HCT116 (cell line): ENCODE results near the gene UBAP2. TPM values are rescaled to one million over a fixed set of nuclear protein-coding genes. Genes with fewer than 3 reads are reported as not detected.

ENCODE experiments used
- ATAC-seq: fragments of 200-7000 bp; cut with Tn5 transposase; 2 replicates; pipeline ENCODE4 v1.9.1; 2020; ENCODE audit warnings: mild to moderate bottlenecking, moderate library complexity
- BruUV-seq: library from RNA; stranded (reverse); fragments of 400-500 nt; replicated peaks from 2 replicates; lab custom pipeline; 2021; lab: Mats Ljungman, UMichigan
- CTCF ChIA-PET: fragments of 300-600 bp; sonication (Branson Sonifier 250); formaldehyde crosslinking; loops from one replicate; lab custom pipeline; 2021; ENCODE audit warnings: antibody characterized with exemption; lab: Charles Lee
- POLR2A ChIA-PET: fragments of 300-600, 350-600 bp; sonication (Branson Sonifier 250); formaldehyde crosslinking; loops from one replicate; lab custom pipeline; 2021; ENCODE audit warnings: antibody characterized with exemption; lab: Charles Lee
- RAD21 ChIA-PET, 2 experiments: fragments of 300-600 bp; sonication (Branson Sonifier 250); formaldehyde crosslinking; loops; one replicate each; lab custom pipeline; 2023; ENCODE audit warnings: low total read pairs in 2 of 2; ENCODE audit not compliant: uncharacterized antibody in 2 of 2, unreplicated experiment in 2 of 2, low non-redundant PET in 1 of 2; lab: Charles Lee
- DNase-seq: peaks from one replicate; pipeline ENCODE4 v3.0.0-alpha.2; 2010; ENCODE audit warnings: low read depth, low spot score
- H2AFZ ChIP-seq: fragments of 200-600 bp; shearing (Covaris generic), sonication (generic); 2 replicates; pipeline ENCODE4 v1.6.1; 2017; ENCODE audit warnings: low read depth, mixed run types, mixed read lengths, antibody characterized with exemption, low read length; ENCODE audit not compliant: poor library complexity, severe bottlenecking
- H3K27ac ChIP-seq: 2 replicates; pipeline ENCODE4 v1.5.1; 2012; ENCODE audit warnings: low read depth, low read length
- H3K27me3 ChIP-seq: fragments of 200-600 bp; sonication (generic); 2 replicates; pipeline ENCODE4 v1.6.1; 2016; ENCODE audit warnings: mixed run types, low read length, mixed read lengths; ENCODE audit not compliant: insufficient read depth
- H3K36me3 ChIP-seq, 2 experiments: fragments of 200-500 bp in 1 of 2; fragments of 200-600 bp in 1 of 2; sonication (Bioruptor generic) in 1 of 2; sonication (generic) in 1 of 2; 2 replicates each; pipeline versions ENCODE4 v1.5.1 to v1.6.1; 2014 to 2016; ENCODE audit warnings: low read length in 2 of 2, inconsistent platforms in 1 of 2, mixed read lengths in 1 of 2, mixed run types in 1 of 2; ENCODE audit not compliant: insufficient read depth in 2 of 2, control insufficient read depth in 1 of 2
- H3K4me1 ChIP-seq, 2 experiments: fragments of 200-600 bp in 1 of 2; sonication (generic) in 1 of 2; 2 replicates each; pipeline versions ENCODE4 v1.5.1 to v1.6.1; 2012 to 2017; ENCODE audit warnings: low read length in 2 of 2, inconsistent platforms in 1 of 2, mild to moderate bottlenecking in 1 of 2, mixed read lengths in 1 of 2, mixed run types in 1 of 2, moderate library complexity in 1 of 2; ENCODE audit not compliant: insufficient read depth in 2 of 2, control insufficient read depth in 1 of 2
- H3K4me2 ChIP-seq: fragments of 200-600 bp; sonication (generic); 2 replicates; pipeline ENCODE4 v1.6.1; 2017; ENCODE audit warnings: mixed run types, low read length, mixed read lengths
- H3K4me3 ChIP-seq, 2 experiments: fragments of 200-600 bp in 1 of 2; sonication (generic) in 1 of 2; replicated peaks in 1 of 2; 2 replicates each; pipeline ENCODE4 v1.5.1; 2011 to 2016; ENCODE audit warnings: low read length in 2 of 2, control low read depth in 1 of 2, low read depth in 1 of 2, mild to moderate bottlenecking in 1 of 2, mixed read lengths in 1 of 2, mixed run types in 1 of 2
- H3K79me2 ChIP-seq: fragments of 200-600 bp; sonication (generic); 2 replicates; pipeline ENCODE4 v1.6.1; 2017; ENCODE audit warnings: mild to moderate bottlenecking, mixed run types, low read length, moderate library complexity, mixed read lengths; ENCODE audit not compliant: insufficient read depth
- H3K9ac ChIP-seq: fragments of 200-600 bp; sonication (generic); 2 replicates; pipeline ENCODE4 v1.6.1; 2016; ENCODE audit warnings: low read length, mixed read lengths
- H3K9me2 ChIP-seq: fragments of 200-600 bp; sonication (generic), shearing (Covaris generic); 2 replicates; pipeline ENCODE4 v1.6.1; 2017; ENCODE audit warnings: mixed run types, mild to moderate bottlenecking, moderate library complexity; ENCODE audit not compliant: insufficient read depth
- H3K9me3 ChIP-seq, 2 experiments: fragments of 200-500 bp in 1 of 2; fragments of 200-600 bp in 1 of 2; sonication (Bioruptor generic) in 1 of 2; sonication (generic) in 1 of 2; 2 replicates each; pipeline ENCODE4 v1.6.1; 2014 to 2017; ENCODE audit warnings: low read length in 2 of 2, mixed read lengths in 2 of 2, inconsistent platforms in 1 of 2, low read depth in 1 of 2, mild to moderate bottlenecking in 1 of 2, mixed run types in 1 of 2, moderate library complexity in 1 of 2; ENCODE audit not compliant: control insufficient read depth in 1 of 2, insufficient read depth in 1 of 2
- H4K20me1 ChIP-seq: fragments of 200-600 bp; sonication (generic), shearing (Covaris generic); 2 replicates; pipeline ENCODE4 v1.6.1; 2017; ENCODE audit warnings: mixed run types, mild to moderate bottlenecking, moderate library complexity; ENCODE audit not compliant: insufficient read depth
- CEBPB ChIP-seq: IDR thresholded peaks from 2 replicates; pipeline ENCODE4 v1.6.1; 2012; ENCODE audit warnings: low read depth
- EGR1 ChIP-seq: IDR thresholded peaks from 2 replicates; pipeline ENCODE4 v1.6.1; 2012; ENCODE audit warnings: low read depth
- ELF1 ChIP-seq: IDR thresholded peaks from 2 replicates; pipeline ENCODE4 v1.6.1; 2012; ENCODE audit warnings: low read depth, borderline replicate concordance
- EZH2 ChIP-seq: fragments of 200-600 bp; sonication (generic); IDR thresholded peaks from 2 replicates; pipeline ENCODE4 v1.6.1; 2017; ENCODE audit warnings: antibody characterized with exemption, mixed run types
- POLR2AphosphoS5 ChIP-seq: IDR thresholded peaks from 2 replicates; pipeline ENCODE4 v1.6.1; 2011; ENCODE audit warnings: mild to moderate bottlenecking, low read depth, low read length, moderate library complexity
- RAD21 ChIP-seq: IDR thresholded peaks from 2 replicates; pipeline ENCODE4 v1.6.1; 2012; ENCODE audit warnings: low read depth, mild to moderate bottlenecking
- SIN3A ChIP-seq: IDR thresholded peaks from 2 replicates; pipeline ENCODE4 v1.6.1; 2012; ENCODE audit warnings: low read depth
- SP1 ChIP-seq: IDR thresholded peaks from 2 replicates; pipeline ENCODE4 v1.6.1; 2012; ENCODE audit warnings: low read depth
- TCF7L2 ChIP-seq: IDR thresholded peaks from 2 replicates; pipeline ENCODE4 v1.7.0; 2011; ENCODE audit warnings: borderline replicate concordance, inconsistent platforms; ENCODE audit not compliant: insufficient read depth, insufficient read length; ENCODE audit errors: extremely low read depth
- YY1 ChIP-seq: IDR thresholded peaks from 2 replicates; pipeline ENCODE4 v1.6.1; 2011; ENCODE audit warnings: low read length, low read depth, moderate library complexity, mild to moderate bottlenecking; ENCODE audit not compliant: insufficient replicate concordance; ENCODE audit errors: extremely low read depth
- ZFX ChIP-seq: fragments of 450-650 bp; IDR thresholded peaks from 2 replicates; pipeline ENCODE4 v1.6.1; 2017
- ZNF274 ChIP-seq: fragments of 200-500 bp; sonication (Bioruptor generic); IDR thresholded peaks from 2 replicates; pipeline ENCODE4 v1.6.1; 2014; ENCODE audit warnings: mild to moderate bottlenecking, low read depth, low read length, inconsistent platforms
- intact Hi-C: fragments of 100-400 bp; cut with micrococcal nuclease; formaldehyde crosslinking; loops from 2 replicates; pipeline ENCODE4 v1.10.0; 2022
- total RNA-seq: library from RNA; stranded (reverse); gene quantifications from one replicate; pipeline ENCODE4 v1.2.1, GENCODE V29; 2021; ENCODE audit not compliant: unreplicated experiment
- TF ChIP-seq, protein P1 (sequence below): IDR thresholded peaks from 2 replicates; pipeline ENCODE4 v1.6.1; 2011; ENCODE audit warnings: mild to moderate bottlenecking, low read length, moderate library complexity; ENCODE audit not compliant: insufficient replicate concordance; ENCODE audit errors: extremely low read depth
- TF ChIP-seq, protein P2 (sequence below): IDR thresholded peaks from 2 replicates; pipeline ENCODE4 v1.6.1; 2012
- TF ChIP-seq, protein P3 (sequence below), 3 experiments: fragments of 200-600 bp in 1 of 3; sonication (generic) in 1 of 3; IDR thresholded peaks in 2 of 3; conservative IDR thresholded peaks in 1 of 3; 2 replicates each; pipeline ENCODE4 v1.5.1; 2012 to 2017; ENCODE audit warnings: low read depth in 2 of 3, low read length in 2 of 3, antibody characterized with exemption in 1 of 3, borderline replicate concordance in 1 of 3, control low read depth in 1 of 3, mild to moderate bottlenecking in 1 of 3, mixed read lengths in 1 of 3, mixed run types in 1 of 3, moderate library complexity in 1 of 3; ENCODE audit not compliant: insufficient read depth in 1 of 3

UBAP2 gene
- total RNA-seq, 1 experiment from 2014 or later, result 51.3 TPM

DNA sequence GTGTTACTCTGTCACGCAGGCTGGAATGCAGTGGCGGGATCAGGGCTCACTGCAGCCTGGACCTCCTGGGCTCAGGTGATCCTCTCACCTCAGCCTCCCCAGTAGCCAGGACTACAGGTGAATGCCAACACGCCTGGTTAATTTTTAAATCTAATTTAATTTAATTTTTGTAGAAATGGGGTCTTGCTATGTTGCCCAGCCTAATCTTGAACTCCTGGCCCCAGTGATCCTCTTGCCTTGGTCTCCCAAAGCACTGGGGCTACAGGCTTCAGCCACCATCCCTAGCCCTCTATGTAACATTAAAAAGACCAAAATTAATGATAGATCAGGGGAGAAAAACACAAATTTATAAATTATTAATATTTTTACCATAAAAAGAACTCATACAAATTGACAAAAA lies 11.3 kb upstream of the UBAP2 start:
- H2AFZ ChIP-seq, result no peak overlapping the region
- BruUV-seq, result no TSS peak
- DNase-seq (no peak), ATAC-seq (no peak)
- no peaks in the 10 kb centered on the region for H3K27me3 ChIP-seq
- POLR2A ChIA-PET, result no interaction called here
- no peak overlapping the region for H3K4me3 ChIP-seq
- H3K36me3 ChIP-seq, result no peaks in the 10 kb centered on the region
- no peaks in the 10 kb centered on the region for H3K9me3 ChIP-seq
- no peaks in the 10 kb centered on the region for H4K20me1 ChIP-seq
- H3K9ac ChIP-seq, result no peak overlapping the region
- RAD21 ChIA-PET, result no interaction called here
- no peaks in the 10 kb centered on the region for H3K4me1 ChIP-seq
- TF ChIP-seq TCF7L2 (no peak), ZFX (no peak), EGR1 (no peak), ELF1 (no peak), SP1 (no peak), ZNF274 (no peak)
- TF ChIP-seq, protein P1, sequence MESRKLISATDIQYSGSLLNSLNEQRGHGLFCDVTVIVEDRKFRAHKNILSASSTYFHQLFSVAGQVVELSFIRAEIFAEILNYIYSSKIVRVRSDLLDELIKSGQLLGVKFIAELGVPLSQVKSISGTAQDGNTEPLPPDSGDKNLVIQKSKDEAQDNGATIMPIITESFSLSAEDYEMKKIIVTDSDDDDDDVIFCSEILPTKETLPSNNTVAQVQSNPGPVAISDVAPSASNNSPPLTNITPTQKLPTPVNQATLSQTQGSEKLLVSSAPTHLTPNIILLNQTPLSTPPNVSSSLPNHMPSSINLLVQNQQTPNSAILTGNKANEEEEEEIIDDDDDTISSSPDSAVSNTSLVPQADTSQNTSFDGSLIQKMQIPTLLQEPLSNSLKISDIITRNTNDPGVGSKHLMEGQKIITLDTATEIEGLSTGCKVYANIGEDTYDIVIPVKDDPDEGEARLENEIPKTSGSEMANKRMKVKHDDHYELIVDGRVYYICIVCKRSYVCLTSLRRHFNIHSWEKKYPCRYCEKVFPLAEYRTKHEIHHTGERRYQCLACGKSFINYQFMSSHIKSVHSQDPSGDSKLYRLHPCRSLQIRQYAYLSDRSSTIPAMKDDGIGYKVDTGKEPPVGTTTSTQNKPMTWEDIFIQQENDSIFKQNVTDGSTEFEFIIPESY, result no peak
- intact Hi-C loops, result no loop called here
- H3K79me2 ChIP-seq, result no peaks in the 10 kb centered on the region
- CTCF ChIA-PET, result no interaction called here
- no peak overlapping the region for H3K4me2 ChIP-seq
- no peak overlapping the region for H3K27ac ChIP-seq
- no peaks in the 10 kb centered on the region for H3K9me2 ChIP-seq

DNA sequence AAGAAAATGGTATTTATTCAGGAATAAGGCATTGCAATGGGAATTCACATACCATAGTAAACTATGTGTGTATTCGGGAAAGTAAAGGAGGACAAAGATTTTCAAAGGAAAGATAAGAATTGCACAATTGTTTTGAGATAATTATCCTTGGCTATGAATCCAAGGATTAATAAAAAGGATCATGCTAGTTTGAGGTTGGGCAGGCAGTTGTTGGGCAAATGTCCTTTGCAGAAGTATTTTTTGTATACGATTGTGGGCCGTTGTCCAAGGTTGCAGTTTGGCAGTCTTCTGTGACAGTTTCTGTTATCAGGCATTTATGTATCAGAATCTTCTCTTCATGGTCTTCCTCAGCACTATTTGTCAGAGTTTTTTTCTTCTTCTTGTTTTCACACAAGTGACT lies 10.6 kb upstream of the UBAP2 start:
- ChIA-PET CTCF (no interaction called here), POLR2A (no interaction called here), RAD21 (no interaction called here)
- no peaks in the 10 kb centered on the region for H3K9me2 ChIP-seq
- H2AFZ ChIP-seq, result no peak overlapping the region
- no peaks in the 10 kb centered on the region for H3K4me1 ChIP-seq
- no peak overlapping the region for H3K4me3 ChIP-seq
- ATAC-seq, result no peak
- no peaks in the 10 kb centered on the region for H3K79me2 ChIP-seq
- H3K27me3 ChIP-seq, result no peaks in the 10 kb centered on the region
- no peaks in the 10 kb centered on the region for H3K36me3 ChIP-seq
- intact Hi-C loops, result no loop called here
- no peaks in the 10 kb centered on the region for H4K20me1 ChIP-seq
- H3K4me2 ChIP-seq, result no peak overlapping the region
- no peak overlapping the region for H3K9ac ChIP-seq
- H3K27ac ChIP-seq, result no peak overlapping the region
- no peak for DNase-seq
- H3K9me3 ChIP-seq, result no peaks in the 10 kb centered on the region
- no TSS peak for BruUV-seq
- no peak for TF ChIP-seq EZH2
- no peak for TF ChIP-seq ZNF274
- TF ChIP-seq, protein P1, result no peak
- TF ChIP-seq, protein P2, sequence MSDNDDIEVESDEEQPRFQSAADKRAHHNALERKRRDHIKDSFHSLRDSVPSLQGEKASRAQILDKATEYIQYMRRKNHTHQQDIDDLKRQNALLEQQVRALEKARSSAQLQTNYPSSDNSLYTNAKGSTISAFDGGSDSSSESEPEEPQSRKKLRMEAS, result no peak
- TF ChIP-seq, protein P3, sequence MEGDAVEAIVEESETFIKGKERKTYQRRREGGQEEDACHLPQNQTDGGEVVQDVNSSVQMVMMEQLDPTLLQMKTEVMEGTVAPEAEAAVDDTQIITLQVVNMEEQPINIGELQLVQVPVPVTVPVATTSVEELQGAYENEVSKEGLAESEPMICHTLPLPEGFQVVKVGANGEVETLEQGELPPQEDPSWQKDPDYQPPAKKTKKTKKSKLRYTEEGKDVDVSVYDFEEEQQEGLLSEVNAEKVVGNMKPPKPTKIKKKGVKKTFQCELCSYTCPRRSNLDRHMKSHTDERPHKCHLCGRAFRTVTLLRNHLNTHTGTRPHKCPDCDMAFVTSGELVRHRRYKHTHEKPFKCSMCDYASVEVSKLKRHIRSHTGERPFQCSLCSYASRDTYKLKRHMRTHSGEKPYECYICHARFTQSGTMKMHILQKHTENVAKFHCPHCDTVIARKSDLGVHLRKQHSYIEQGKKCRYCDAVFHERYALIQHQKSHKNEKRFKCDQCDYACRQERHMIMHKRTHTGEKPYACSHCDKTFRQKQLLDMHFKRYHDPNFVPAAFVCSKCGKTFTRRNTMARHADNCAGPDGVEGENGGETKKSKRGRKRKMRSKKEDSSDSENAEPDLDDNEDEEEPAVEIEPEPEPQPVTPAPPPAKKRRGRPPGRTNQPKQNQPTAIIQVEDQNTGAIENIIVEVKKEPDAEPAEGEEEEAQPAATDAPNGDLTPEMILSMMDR (IDR thresholded peaks at IDR 0.05 in 2 of 3, conservative IDR thresholded peaks at IDR 0.05 in 1 of 3; ENCODE audit: borderline replicate concordance in 1 of 3, insufficient read depth in 1 of 3, low read depth in 2 of 3, low read length in 2 of 3), result no peak
- no peak for TF ChIP-seq CEBPB
- TF ChIP-seq POLR2AphosphoS5, result no peak
- no peak for TF ChIP-seq YY1
- TF ChIP-seq SIN3A, result no peak
- no peak for TF ChIP-seq RAD21
